ENCODE results near the gene NXPH2. TPM values are rescaled to one million over a fixed set of nuclear protein-coding genes. Genes with fewer than 3 reads are reported as not detected.

Gene NXPH2
- total RNA-seq, 1 donor from 2014 or later: 0.12 TPM

GRCh38 chr2:138763971-138764370 is 16.2 kb downstream of the NXPH2 start:
- H3K4me3 ChIP-seq (ENCODE audit: low read depth, low read length): no peak overlapping the region
- no peak for TF ChIP-seq CTCF (conservative IDR thresholded peaks at IDR 0.05; ENCODE audit: low read depth, low read length)
- no peak for DNase-seq (ENCODE audit: low read depth)

- TF ChIP-seq CTCF (conservative IDR thresholded peaks at IDR 0.05; ENCODE audit: low read depth, low read length): no peak
- no peak for DNase-seq (ENCODE audit: low read depth)
- H3K4me3 ChIP-seq (ENCODE audit: low read depth, low read length): no peak overlapping the region
These were observed 17.7 kb downstream of the NXPH2 start for GRCh38 chr2:138762533-138762932.

DNA sequence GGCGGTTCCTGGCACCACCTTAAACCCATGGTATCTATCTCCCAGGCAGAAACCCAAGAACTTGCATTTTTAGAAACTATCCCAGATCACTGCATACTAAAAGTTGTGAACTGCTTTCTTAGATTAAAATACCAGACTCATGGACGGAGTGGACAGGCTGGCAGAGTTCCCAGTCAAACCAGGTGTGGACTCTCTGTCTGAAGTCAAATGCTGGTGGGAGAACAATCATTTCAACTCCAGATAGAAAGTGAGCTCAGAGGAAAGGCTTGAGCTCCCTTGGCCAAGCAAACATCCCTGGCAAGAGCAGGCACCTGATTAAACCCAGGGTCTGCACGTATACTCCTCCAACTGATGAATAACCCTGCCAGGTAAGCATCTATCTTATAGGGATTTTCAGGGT is 19.5 kb downstream of the NXPH2 start:
- no peak overlapping the region for H3K4me3 ChIP-seq (ENCODE audit: low read depth, low read length)
- DNase-seq (ENCODE audit: low read depth): no peak
- no peak for TF ChIP-seq CTCF (conservative IDR thresholded peaks at IDR 0.05; ENCODE audit: low read depth, low read length)

DNA sequence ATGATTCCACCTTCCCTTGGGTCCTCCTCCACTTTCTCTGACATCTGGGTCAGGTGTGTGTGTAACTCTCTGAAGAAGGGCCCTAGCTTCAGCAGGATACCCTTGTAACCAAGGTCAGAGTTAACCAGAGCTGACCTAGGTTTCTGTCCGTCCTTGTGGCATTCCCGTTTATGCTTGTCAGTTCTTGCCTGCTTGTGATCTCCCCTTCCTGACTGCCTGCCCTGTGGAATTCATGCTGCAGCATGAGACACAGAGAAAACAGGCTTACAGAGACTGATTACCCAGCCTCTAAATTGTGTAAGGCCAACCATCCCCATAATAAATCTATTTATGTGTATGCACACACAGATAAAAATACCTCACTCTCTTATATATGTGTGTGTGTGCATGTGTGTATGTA is 22.8 kb downstream of the NXPH2 start:
- no peak for DNase-seq (ENCODE audit: low read depth)
- TF ChIP-seq CTCF (conservative IDR thresholded peaks at IDR 0.05; ENCODE audit: low read depth, low read length): no peak
- no peak overlapping the region for H3K4me3 ChIP-seq (ENCODE audit: low read depth, low read length)

DNA sequence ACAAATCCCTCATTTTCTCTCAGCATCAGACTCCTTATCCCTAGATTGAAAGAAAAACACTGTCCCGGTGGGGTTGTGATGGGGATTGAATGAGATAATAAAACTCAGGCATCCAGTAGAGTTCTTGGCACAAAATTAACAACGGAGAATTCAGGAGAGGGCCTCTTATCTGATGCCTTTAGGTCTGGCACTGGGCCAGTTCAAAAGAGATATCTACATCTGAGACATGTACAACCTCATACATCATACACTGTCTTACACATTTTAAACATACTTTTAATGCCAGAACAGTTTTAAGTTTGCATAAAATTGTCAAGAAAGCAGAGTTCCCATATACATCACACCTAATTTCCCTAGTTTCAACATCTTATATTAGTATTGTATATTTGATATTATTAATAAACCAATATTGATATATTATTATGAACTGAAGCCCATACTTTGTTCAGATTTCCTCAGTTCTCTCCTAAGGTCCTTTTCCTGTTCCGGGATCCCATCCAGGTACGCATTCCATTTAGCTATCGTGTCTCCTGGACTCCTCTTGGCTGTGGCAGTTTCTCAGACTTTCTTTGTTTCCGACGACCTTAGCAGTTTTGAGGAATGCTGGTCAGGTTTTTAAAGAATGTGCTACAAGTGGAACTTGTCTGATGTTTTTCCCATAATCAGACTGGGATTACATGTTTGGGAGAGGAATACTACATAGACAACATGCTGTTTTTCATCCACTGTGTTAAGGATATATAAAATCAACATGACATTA is 27.8 kb downstream of the NXPH2 start:
- no peak for TF ChIP-seq CTCF (conservative IDR thresholded peaks at IDR 0.05; ENCODE audit: low read depth, low read length)
- no peak overlapping the region for H3K4me3 ChIP-seq (ENCODE audit: low read depth, low read length)
- peak; percentile 47 for DNase-seq (ENCODE audit: low read depth)

GRCh38 chr2:138744713-138745112 is 35.5 kb downstream of the NXPH2 start:
- no peak overlapping the region for H3K4me3 ChIP-seq (ENCODE audit: low read depth, low read length)
- no peak for TF ChIP-seq CTCF (conservative IDR thresholded peaks at IDR 0.05; ENCODE audit: low read depth, low read length)
- DNase-seq (ENCODE audit: low read depth): no peak

DNA sequence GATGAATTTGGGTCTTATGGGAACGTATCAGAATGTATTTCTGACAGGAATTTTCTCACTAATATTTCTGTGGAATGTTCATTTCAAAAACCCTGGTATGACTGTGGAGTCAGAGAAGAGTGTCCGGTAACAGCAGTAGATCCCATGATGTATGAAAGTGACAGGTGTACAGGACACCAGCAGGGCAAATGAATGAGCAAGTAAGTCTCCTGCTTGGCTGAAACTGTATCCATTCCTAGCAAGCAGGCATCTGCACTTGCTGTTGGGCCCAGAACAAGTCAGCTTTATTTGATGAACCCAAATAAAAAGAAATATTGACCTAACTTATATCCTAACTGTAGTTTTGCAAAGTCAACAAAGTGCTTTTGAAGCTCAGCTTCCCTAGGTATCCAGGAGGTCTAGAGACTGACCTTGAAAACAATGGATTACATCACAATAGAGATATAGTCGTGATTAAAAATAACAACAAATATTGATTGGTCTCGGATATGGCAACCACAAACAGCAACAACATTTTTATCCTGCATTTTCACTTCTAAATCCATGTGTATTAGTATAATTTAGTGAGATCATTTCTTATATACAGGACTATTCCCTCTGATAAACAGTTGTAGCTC is 37.6 kb downstream of the NXPH2 start:
- no peak for TF ChIP-seq CTCF (conservative IDR thresholded peaks at IDR 0.05; ENCODE audit: low read depth, low read length)
- H3K4me3 ChIP-seq (ENCODE audit: low read depth, low read length): no peak overlapping the region
- DNase-seq (ENCODE audit: low read depth): no peak

Measured in epithelial cell of proximal tubule (primary cell).